ENCODE data around the gene PACC1.

PACC1 gene

DNA sequence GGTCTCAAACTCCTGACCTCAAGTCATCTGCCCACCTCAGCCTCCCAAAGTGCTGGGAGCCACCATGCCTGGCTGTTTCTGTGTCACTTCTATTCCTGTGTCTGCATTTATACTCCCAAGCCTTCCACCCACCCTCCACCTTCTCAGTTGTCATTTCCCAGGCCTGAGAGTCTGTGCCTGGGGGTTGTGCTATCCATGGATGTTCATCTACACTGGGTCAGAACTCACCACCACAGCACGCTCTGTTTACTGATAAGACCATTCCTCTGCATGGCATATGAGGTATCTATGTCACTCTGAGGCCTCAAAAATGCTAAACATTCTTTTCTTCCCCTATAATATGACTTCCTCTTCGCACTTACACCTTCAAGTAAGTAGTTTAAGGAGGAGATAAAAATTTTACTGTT is 24.1 kb upstream of the PACC1 start:
- DNase-seq (ENCODE audit: low read depth): no peak
- TF ChIP-seq CTCF (IDR thresholded peaks at IDR 0.05; ENCODE audit: low read length, missing control alignments): no peak

GRCh38 chr1:212437179-212437798 is 22.6 kb upstream of the PACC1 start:
- no peak for DNase-seq (ENCODE audit: low read depth)
- no peak overlapping the region for H3K4me3 ChIP-seq (replicated peaks; ENCODE audit: low read depth, low read length)
- TF ChIP-seq CTCF (IDR thresholded peaks at IDR 0.05; ENCODE audit: low read length, missing control alignments): no peak

More for the DNA sequence above, 24.1 kb upstream of the PACC1 start:
- H3K4me3 ChIP-seq (replicated peaks; ENCODE audit: low read depth, low read length): no peak overlapping the region

DNA sequence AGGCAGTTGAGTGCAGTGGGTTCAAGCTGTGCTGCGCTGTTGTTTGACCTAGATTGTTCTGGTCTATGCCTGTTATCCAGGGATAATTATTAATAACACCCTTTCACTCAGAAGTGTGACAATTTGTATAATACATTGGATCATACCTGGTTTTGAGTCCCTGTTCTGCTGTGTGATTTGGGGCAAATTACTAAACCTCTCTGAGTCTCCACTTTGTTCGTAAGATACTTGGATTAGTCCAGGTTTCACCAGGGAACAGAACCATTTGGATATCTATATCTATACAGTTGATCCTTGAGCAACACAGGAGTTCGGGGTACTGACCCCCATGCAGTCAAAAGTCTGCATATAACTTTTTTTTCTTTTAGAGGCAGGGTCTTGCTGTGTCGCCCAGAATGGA is 20.3 kb upstream of the PACC1 start:
- DNase-seq (ENCODE audit: low read depth): no peak
- TF ChIP-seq CTCF (IDR thresholded peaks at IDR 0.05; ENCODE audit: low read length, missing control alignments): no peak
- H3K4me3 ChIP-seq (replicated peaks; ENCODE audit: low read depth, low read length): no peak overlapping the region

DNA sequence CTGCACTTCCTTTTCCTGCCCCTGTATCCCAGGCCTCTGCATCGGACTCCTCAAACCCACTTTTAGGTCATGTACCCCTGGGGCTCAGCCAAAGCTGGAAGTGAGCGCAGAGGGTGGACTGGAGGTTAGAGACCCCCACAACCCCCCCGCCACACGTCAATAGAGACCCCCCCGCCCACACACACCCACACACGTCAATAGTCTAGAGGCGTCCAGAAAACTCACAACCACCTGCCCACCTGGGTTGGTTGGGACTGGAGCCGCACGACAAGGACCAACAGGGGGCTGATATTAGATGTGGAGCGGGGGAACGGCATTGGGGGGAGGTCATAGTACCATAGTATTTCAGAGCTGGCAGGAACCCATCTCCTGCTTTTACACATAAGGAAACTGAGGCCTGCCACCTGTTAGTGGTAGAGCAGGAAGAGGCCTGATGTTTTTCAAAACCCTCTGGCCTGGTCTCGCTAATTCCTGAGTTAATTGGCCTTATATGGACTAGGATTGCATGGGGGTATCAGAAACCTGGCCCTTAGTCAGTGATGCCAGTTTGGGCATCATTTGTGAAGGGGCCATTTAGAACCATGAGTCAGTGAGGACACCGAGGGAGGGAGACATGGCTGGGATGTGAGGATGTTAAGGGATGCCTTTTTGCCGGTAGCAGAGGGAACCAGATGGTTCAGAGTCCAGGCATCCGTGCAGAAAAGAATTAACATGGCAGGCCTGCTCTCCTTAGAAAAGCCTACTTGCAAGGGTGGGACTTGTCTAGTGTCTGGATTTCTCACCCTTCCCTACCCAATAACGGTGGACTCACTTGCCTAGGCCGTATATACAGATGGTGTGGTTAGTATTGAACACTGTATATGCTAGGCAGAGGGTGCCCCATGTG is 19.1 kb upstream of the PACC1 start:
- TF ChIP-seq CTCF (IDR thresholded peaks at IDR 0.05; ENCODE audit: low read length, missing control alignments): no peak
- DNase-seq (ENCODE audit: low read depth): no peak
- H3K4me3 ChIP-seq (replicated peaks; ENCODE audit: low read depth, low read length): peak overlapping the region; percentile 72

DNA sequence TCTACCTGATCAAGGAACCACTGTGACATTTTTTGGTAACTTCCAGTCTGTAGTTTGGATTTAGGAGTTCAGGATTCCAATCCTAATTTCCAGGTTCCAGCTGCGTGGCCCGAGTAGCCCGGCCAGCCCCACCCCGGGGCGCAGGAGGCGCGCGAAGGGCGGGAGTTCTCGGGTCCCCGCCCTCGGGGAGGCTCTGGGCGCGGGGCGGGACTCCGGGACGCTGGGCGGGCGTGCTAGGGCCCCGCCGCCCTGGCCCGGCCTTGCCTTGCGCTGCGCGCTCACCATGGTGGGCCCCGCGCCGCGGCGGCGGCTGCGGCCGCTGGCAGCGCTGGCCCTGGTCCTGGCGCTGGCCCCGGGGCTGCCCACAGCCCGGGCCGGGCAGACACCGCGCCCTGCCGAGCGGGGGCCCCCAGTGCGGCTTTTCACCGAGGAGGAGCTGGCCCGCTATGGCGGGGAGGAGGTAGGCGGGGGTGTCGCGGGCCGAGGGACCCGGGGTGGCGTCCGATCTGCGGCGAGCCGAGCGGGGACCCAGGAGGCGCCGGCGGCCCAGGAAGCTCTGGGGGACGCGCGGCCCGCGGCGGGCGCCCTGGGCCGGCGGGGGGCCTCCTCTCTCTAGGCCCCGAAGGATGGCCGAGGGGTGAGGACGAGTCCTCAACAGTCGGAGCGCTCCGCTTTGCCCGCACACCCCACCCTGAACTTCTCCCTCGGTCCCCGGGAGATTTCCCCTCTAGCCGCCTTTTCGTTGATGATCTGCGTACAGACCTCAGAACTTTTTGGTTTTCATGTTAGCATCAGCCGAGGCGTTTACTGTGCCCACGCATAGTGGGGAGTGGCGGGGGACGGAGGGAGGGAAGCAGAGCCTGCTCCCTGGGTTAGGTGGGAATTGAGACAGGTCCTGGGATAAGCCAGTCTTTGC is 18.2 kb upstream of the PACC1 start, which contains the start of gene NENF:
Gene NENF (plus strand): TSS at position 260 of the 916 bp plus-strand sequence. CDS start 24 bp downstream, at position 284.
- peak; percentile 78 for DNase-seq (ENCODE audit: low read depth)
- peak within 1 kb of the TSS; percentile 72 for H3K4me3 ChIP-seq (replicated peaks; ENCODE audit: low read depth, low read length)
- TF ChIP-seq CTCF (IDR thresholded peaks at IDR 0.05; ENCODE audit: low read length, missing control alignments): no peak

DNA sequence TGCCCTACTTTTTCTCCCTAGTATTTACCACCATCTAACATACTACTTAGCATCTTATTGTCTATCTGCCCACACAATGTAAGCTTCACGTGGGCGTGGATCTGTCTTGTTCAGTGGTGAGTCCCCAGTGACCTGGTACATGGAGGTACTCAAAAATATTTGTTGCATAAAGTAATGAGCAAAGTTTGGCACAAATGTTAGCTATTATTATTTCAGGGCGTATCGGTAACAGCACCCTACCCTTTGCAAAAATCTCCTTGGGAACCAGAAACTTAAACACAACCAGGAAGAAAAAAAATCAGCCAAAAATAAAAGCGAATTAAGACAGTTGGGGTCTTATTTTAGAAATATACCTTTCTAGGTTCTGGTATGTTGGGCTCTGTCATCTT is 17.6 kb upstream of the PACC1 start:
- no peak for TF ChIP-seq CTCF (IDR thresholded peaks at IDR 0.05; ENCODE audit: low read length, missing control alignments)
- H3K4me3 ChIP-seq (replicated peaks; ENCODE audit: low read depth, low read length): peak overlapping the region; percentile 48
- DNase-seq (ENCODE audit: low read depth): no peak
